HG03442 (cell line): Measurements from ENCODE around the gene PDK2.

Experiments
- ATAC-seq: cut with Tn5 transposase; IDR thresholded peaks from one replicate; pipeline ENCODE4 v1.9.1; 2021; ENCODE audit warnings: mild to moderate bottlenecking, moderate library complexity; ENCODE audit not compliant: unreplicated experiment

Gene PDK2

DNA sequence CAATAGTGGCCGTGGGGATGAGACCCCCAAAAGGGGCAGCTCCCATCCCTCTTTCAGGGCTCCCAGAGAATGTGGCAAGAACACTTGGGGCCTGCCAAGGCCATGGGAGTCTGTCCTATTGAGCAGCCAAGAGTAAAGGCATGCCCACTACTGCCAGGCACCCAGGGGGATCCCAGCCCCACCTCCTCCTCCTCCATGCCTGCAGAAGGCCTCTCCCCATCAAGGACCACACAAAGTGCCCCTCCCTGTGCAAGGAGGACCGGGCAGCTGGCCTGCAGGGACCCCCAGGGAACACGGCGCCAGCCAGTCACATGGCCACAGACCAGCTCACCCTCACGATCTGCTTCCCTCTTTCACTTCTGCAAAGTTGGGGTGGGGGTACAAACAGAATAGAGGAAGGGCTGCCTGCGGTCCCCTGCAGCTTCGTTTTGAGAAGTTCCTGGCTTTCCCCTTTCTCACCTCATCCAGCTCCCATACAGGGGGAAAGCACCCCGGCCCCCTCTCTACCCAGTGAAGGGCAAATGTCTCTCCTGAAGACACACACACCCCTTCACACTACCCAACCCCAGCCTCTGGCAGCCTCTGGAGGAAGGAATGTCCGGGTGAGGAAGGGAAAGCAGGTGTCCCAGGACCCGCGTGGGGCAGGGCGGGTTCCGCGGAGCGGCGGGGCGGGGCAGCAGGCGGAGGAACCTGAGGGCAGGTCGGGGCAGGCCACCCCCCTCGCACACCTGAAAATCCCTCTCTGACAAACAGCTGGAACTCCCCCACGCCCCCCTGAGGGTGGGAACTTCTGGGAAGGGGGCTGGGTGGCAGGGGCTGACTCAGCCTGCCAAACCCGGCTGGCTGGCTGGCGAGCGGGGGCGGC is 53.3 kb downstream of the PDK2 start:
- peak; percentile 38 for ATAC-seq

DNA sequence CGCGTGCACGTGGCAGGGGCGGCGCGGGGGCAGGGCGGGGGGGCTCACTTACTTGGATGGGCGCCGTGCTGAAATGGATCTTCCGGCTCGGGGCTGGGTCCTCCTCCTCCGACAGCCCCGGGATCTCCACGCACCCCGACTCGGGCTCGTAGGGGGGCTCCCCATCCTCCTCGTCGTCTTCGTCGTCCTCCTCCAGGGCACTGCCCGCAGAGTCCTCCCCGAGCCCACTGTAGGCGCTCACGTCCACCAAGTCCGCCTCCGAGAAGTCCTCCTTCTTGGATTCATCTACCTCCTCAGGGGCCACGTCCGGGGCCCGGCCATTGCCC is 53.9 kb downstream of the PDK2 start:
- ATAC-seq, result no peak

DNA sequence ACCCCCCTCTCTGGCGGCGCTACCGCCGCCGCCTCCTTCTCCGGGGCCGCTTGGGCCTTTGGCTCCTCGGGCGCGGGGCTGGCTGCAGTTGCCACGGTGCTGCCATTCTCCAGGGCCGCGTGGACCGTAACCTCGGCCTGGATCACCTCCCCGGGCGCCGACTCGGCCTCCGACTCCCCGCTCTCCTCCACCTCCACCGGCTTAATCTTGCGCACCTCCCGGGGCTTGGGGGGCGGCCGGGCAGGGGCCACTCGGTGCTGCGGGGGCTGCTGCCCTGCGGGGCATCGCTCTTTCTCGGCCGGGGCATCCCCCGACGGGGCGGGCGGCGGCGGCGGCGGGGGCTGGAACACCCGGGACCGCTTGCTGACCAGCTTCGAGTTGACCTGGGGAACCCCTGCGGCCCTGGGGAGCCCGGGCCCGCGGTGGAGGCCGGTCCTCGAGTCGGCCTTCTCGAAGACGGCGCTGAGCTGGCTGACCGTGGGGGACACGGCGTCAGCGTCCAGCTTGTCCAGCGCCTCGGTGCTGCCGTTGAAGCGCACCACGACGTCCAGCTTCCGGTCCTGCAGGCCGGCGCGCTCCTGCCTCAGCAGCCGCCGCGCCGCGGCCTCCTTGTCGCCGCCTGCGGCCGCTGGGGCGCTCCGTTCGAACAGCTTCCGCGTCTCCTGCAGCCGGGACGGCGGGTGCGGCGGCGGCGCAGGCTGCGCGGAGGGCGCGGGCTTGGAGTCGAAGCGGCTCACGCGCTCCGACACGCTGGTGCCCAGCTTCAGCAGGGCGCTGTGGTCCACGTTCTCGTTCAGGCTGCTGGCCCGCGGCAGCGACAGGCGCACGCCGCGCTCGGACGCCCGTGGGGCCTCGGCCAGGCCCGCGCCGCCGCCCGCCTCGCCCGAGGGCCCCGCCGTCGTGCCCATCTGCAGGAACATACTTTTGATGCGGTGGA is 54.5 kb downstream of the PDK2 start:
- ATAC-seq, result no peak

DNA sequence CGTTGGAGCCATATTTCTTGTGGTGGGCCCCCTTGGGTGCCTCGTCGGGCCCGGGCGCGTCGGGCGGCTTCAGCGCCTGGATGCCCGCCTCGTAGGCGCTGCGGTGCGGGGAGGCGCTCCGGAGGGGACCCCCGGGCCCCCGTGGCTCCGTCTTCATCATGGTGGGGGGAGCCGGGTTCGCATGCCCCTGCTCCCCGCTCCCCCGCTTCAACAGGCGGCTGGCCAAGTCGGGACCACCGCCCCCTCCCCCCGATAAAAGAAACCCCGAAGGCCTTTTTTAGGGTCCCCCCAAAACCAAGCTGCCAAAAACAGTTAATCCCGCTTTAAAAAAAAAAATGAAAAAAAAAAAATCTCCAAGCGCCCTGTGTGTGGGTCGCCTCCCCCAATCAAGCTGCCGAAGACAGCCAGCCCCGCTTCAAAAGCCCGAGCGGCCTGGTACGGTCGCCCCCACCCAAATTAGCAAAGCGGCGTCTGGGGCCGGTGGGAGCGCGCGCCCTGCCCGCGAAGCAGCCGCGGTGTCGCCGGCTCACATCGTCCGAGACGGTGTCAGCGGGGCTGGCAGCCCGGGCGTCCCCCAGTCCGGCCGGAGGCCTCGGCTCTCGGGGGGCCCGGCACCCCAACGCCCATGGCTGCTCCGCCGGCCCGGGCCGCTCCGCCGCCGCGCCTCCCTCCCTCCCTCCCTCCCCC is 55.3 kb downstream of the PDK2 start, which contains the start of gene PPP1R9B:
PPP1R9B (minus strand) TSS at position 324 of the 687 bp plus-strand sequence; CDS start at position 160, 164 bp downstream.
- ATAC-seq, result no peak

DNA sequence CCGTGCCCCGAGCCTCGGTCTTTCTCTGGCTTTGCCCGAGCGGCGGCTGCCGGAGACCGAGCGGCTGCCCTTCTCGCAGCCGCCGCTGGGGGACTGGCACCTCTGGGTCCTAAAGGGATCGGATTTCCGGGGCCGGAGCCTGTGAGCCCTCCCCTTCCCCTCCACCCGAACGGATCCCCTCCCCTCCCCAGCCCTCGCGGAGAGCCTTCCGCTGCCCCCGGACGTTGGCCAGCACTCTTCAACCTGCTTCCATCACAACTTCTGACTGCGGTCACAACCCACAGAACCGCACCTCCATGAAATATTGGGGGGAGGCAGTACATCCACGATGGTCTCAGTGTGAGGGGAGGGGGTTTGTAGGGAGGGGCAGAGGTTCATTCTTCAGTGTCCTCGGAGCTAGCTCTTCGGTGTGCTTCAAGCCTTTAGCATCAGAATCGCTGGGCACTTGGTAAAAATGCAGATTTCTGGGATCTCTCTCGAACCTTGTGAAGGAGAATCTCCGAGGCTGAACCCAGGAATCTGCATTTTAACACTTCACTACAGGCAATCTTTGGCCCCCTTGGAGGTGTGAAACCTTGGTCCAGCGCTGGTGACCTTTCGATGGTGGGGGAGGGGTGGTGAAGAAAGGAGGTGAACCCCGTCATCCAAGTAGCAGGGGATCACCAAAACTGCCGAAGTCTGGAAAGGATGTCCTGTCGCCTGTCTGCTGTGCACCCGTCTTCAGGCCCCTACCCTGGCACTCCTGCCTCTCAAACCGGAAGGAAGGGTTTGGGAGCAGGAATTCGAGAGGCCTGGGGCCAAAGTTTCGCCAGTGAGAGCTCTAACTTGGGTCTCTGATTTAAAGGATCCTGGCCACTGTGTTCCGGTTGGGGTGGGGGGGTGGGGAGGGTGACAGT is 56.1 kb downstream of the PDK2 start:
- peak; percentile 33 for ATAC-seq

DNA sequence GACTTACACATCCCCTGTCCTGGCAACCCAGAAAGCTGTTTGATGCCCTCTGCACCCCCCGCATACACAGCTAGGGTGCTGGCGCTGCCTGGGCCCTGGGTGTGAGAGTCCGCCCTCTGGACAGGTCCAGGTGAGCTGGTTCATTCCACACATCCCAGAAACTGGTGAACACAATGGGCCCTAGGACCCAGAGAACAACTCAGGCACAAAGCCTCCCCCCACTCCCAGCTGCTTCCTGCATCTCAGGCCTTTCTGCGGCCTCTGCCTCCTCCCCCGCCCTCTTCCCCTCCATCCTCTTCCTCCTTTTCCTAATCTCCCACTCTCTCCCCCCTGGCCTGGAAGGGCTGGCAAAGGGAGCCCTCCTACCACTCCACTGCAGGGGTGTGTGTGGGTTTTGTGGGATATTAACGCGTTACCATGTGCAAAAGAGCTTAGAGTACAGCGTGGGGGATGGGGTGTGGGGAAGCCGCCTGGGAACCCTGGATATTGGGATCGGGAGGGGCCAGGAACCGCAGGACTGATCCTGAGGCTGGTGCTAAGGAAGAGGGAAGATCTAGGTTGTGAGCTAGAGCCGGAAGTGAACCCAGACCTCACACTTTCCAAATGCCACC is 56.9 kb downstream of the PDK2 start:
- no peak for ATAC-seq

DNA sequence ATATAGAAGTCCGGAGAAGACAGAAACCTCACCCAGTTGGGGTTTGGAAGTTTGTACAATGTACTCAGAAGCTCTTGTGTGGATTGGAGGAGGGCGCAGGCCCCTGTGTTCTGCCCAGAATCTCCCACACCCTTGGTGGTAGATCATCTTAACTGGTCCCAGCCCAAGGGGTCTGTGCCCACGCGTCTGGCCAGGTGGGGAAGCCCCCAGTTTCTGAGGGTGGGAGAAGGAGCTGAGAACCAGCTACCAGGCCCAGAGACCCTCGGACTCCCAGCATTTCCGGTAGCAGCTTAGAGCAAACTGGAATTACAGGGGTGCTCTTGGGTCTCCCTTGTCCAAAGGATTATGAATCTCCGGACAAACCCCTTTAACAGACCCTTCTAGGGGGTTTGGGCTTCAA is 57.6 kb downstream of the PDK2 start:
- ATAC-seq, result no peak

DNA sequence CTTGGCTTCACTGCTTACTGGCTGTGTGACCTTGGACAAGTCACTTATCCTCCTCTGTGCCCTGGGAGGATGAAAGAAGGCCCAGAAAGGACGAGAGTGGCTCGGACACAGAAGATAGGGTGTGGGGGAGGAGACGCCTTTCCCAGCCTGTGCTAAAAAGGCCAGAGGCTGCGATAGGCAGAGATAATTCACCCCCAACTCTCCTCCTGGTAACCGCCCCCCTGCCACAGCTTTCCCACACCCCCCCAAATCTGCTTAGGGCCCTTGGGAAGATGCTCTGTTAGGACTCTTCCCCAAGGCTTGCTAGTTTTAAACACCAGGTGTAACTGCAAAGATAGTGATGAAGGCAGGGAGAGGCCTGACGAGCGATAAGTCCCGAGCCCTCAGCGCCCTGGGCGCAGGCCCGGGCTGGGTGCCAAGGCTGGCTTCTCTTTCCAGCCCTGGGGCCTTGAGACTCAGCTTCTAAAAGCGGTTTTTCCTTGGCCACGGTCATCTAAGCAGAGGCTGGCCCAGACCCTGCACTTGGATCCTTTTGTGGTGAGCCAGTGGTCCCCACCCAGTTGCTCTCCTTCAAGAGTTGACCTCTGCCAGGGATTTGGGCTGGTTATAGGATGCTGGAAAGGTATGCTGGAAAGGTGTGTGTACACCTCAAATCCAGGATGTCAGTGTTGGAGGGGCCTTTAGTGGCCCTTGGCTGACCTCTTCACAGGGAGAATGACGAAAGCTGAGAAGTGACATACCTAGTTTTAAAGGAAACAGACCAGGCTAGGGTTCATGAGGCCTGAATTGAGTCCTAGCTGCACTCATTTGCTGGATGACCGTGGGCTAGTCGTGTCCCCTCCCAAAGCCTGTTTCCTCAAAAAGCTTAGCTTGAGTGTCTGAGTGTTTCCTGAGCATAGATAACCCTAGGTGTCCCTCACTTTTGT is 58.8 kb downstream of the PDK2 start:
- no peak for ATAC-seq

DNA sequence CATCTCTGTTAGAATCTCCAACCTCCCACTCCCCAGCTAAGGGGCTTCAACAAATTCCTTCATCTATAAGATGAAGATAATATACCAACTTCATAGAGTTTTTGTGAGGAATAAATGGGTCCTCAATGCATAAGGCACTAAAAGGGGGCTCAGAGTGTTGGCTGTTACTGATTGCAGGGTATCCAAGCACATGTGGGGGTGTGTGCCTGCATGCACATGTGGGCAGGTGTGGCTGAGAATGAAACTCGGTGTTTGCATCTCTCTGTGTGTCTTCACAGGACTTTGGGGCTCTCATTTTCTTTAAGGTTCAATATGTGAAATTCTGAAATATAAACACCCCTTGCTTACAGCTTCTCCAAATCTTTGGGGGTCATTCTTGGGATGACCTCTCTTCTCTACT is 59.5 kb downstream of the PDK2 start:
- ATAC-seq, result no peak

DNA sequence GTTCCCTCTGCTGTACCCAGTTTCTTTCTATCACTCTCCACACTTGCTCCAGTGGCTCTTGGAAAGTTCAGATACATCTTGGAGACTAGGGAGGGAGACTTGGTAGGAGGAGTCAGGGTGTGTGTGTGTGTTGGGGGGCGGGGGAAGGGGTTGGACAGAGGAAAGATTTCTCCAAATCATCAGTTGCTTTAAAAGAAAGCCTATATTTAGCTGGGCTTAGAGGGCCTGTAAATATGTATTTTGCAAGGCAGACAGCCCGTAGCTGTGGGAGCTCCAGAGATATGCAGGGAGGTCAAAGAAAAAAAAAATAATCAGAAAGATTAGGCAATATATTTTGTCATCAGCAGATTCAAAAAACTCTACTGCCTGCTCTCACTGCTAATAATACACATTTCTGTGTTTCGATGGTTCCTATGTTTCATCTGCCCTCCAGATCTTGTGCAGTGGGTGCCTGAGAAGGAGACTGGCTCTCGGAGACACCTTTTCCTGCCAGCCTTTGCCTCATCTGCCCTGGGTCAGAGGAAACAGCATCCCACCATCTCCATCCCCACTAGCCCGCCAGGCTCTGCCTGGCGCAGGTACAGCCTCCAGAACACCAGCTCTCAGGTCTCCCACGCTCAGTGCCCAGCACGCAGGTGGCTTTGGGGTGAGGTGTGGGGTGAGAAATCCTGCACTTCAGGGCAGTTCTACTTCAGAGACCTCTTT is 60.1 kb downstream of the PDK2 start:
- ATAC-seq, result no peak

DNA sequence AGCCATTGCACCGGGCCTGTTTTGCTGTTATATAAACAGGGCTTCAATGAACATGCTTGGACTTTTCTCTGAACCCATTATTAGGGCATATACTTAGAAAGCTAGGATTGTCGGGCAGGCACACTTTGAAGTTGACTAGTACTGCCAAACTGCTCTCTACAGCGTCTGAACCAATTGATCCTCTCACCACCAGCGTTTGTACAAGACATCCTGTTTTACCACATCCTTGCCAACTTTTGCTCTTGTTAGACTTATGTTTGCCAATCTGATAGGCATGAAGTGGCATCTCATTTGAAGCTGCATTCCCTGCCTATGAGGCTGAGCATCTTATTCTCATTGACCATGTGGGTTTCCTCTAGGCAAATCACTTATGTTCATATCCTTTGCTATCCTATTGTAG is 62.7 kb downstream of the PDK2 start:
- no peak for ATAC-seq

DNA sequence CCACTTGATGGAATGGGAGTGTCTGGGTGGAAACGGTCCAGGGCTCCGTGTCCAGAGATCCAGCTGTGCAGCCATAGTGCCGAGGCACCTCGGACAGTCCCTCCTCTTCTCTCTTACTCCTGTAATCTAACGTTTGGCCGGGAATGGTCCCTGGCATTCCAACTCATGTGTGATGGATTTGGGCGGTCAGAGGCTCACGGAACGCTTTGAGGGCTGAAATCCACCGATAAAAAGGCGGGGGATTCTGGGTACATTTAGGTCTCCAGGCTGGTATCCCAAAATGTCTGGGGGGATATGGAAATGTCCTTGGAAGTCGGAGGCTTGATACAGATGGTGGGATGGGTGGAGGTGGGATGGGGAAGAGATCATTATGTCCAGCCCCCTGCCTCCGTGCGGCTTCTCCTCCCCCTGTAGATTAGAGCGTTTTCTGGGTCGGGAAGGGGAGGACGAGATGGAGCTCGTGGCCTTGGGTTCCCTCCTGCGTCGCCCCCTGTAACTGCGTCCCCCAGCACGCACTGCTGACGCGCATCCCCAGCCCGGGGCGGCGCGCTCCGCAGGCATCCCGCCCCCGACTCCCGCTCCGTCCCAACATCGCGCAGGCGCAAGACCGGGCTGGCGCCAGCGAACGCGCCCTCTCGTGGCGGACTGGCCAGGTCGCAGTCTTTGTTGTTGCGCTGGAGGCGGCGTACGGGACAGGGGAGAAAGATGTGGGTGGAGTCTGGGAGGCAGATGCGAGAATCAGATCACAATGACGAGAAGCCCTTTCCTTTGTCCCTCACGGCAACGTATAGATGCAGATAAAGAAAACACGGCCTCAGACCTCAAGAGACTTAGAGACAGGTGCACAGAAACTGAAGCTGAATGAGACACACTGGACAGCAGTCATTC is 66.1 kb downstream of the PDK2 start:
- peak; percentile 82 for ATAC-seq
